K562 (cell line): Measurements from ENCODE around the gene TRIM71. TPM values are rescaled to one million over a fixed set of nuclear protein-coding genes. Genes with fewer than 3 reads are reported as not detected.

Experiments used
- ATAC-seq: fragments of 200-7000 bp; cut with Tn5 transposase; 3 replicates; pipeline ENCODE4 v1.9.1; 2020; ENCODE audit warnings: moderate library complexity
- BruUV-seq: library from RNA; stranded (reverse); fragments of 400-500 nt; replicated peaks from 2 replicates; lab custom pipeline; 2021; lab: Mats Ljungman, UMichigan
- CTCF ChIA-PET: fragments of 300-600 bp; formaldehyde crosslinking; extraction: SDS; loops from one replicate; lab custom pipeline; 2021; ENCODE audit warnings: low intra/inter-chr PET ratio; lab: Yijun Ruan, JAX
- POLR2A ChIA-PET: fragments of 300-600, 350-650 bp; sonication (Branson Sonifier 250); formaldehyde crosslinking; extraction: SDS; loops from one replicate; lab custom pipeline; 2021; ENCODE audit warnings: antibody characterized with exemption, inconsistent platforms; lab: Yijun Ruan, JAX
- DNase-seq, 4 experiments: peaks; one replicate each; pipeline versions ENCODE4 v3.0.0 to v3.0.0-alpha.2; 2011 to 2018; ENCODE audit warnings: low spot score in 3 of 4, mixed read lengths in 3 of 4; ENCODE audit errors: extremely low read depth in 1 of 4
- FAIRE-seq: peaks from 2 replicates; lab custom pipeline; 2011; peaks lifted over from hg19 to GRCh38; lab: Jason Lieb, UNC
- H2AFZ ChIP-seq: 2 replicates; pipeline ENCODE4 v1.6.0; 2011; ENCODE audit warnings: low read depth, low read length, control low read depth, inconsistent platforms
- H3K27ac ChIP-seq: fragments of 200-600 bp; 3 replicates; pipeline ENCODE4 v1.8.0; 2011; ENCODE audit warnings: low read depth, mild to moderate bottlenecking, control low read depth, inconsistent platforms, low read length, moderate library complexity, mixed read lengths; ENCODE audit errors: extremely low read depth
- H3K27me3 ChIP-seq, 2 experiments: fragments of 300-600 bp in 1 of 2; 2 replicates in 1 of 2; 3 replicates in 1 of 2; pipeline versions ENCODE4 v1.6.0 to v1.8.0; 2011; ENCODE audit warnings: inconsistent platforms in 2 of 2, low read length in 2 of 2, mild to moderate bottlenecking in 1 of 2, mixed read lengths in 1 of 2, moderate library complexity in 1 of 2; ENCODE audit not compliant: control insufficient read depth in 2 of 2, insufficient read depth in 2 of 2
- H3K36me3 ChIP-seq: fragments of 300-600 bp; 3 replicates; pipeline ENCODE4 v1.8.0; 2011; ENCODE audit warnings: mild to moderate bottlenecking, low read length, inconsistent platforms; ENCODE audit not compliant: control insufficient read depth, insufficient read depth
- H3K4me1 ChIP-seq, 2 experiments: fragments of 200-600 bp in 1 of 2; replicated peaks in 1 of 2; 2 replicates in 1 of 2; 3 replicates in 1 of 2; pipeline versions ENCODE4 v1.5.1 to v1.8.0; 2011; ENCODE audit warnings: inconsistent platforms in 2 of 2, low read length in 2 of 2, mild to moderate bottlenecking in 1 of 2, mixed read lengths in 1 of 2, moderate library complexity in 1 of 2; ENCODE audit not compliant: control insufficient read depth in 2 of 2, insufficient read depth in 2 of 2
- H3K4me2 ChIP-seq: 2 replicates; pipeline ENCODE4 v1.6.1; 2011; ENCODE audit warnings: low read length, control low read depth, inconsistent platforms, mixed read lengths; ENCODE audit not compliant: insufficient read depth
- H3K4me3 ChIP-seq: fragments of 200-600 bp; sonication (generic), shearing (Covaris generic); 2 replicates; pipeline ENCODE4 v1.5.1; 2016; ENCODE audit warnings: control low read depth, inconsistent platforms
- H3K79me2 ChIP-seq: fragments of 200-600 bp; 3 replicates; pipeline ENCODE4 v1.8.0; 2011; ENCODE audit warnings: low read length, inconsistent platforms; ENCODE audit not compliant: control insufficient read depth, insufficient read depth
- H3K9ac ChIP-seq, 2 experiments: 2 replicates each; pipeline versions ENCODE4 v1.6.0 to v1.6.1; 2011; ENCODE audit warnings: low read depth in 2 of 2, low read length in 2 of 2, control low read depth in 1 of 2, inconsistent platforms in 1 of 2, mild to moderate bottlenecking in 1 of 2, mixed read lengths in 1 of 2; ENCODE audit not compliant: insufficient read depth in 1 of 2
- H3K9me1 ChIP-seq: one replicate; pipeline ENCODE4 v1.6.0; 2011; ENCODE audit warnings: inconsistent platforms, mild to moderate bottlenecking, low read length, moderate library complexity; ENCODE audit not compliant: control insufficient read depth, insufficient read depth
- H3K9me3 ChIP-seq: replicated peaks from 2 replicates; pipeline ENCODE4 v1.5.1; 2011; ENCODE audit warnings: low read depth, low read length, inconsistent platforms; ENCODE audit not compliant: control insufficient read depth, insufficient read depth
- H4K20me1 ChIP-seq: replicated peaks from 2 replicates; pipeline ENCODE4 v1.6.1; 2011; ENCODE audit warnings: low read length, inconsistent platforms, mixed read lengths; ENCODE audit not compliant: control insufficient read depth, insufficient read depth
- ARHGAP35 ChIP-seq: fragments of 450-650 bp; IDR thresholded peaks from 2 replicates; pipeline ENCODE4 v1.6.1; 2018; ENCODE audit not compliant: partially characterized antibody
- CREB3 ChIP-seq: fragments of 450-650 bp; conservative IDR thresholded peaks from 2 replicates; pipeline ENCODE4 v1.6.1; 2016; ENCODE audit warnings: missing genetic modification characterization, low read depth, mild to moderate bottlenecking, missing compliant biosample characterization, moderate library complexity
- HMG20B ChIP-seq: fragments of 250-450 bp; sonication (Bioruptor Pico); IDR thresholded peaks from 2 replicates; pipeline ENCODE4 v1.5.0; 2021; ENCODE audit warnings: mild to moderate bottlenecking
- KLF6 ChIP-seq: fragments of 250-450 bp; sonication (Bioruptor Pico); IDR thresholded peaks from 2 replicates; pipeline ENCODE4 v1.4.0; 2020; ENCODE audit warnings: mild to moderate bottlenecking, moderate library complexity, borderline replicate concordance
- MTA1 ChIP-seq: fragments of 450-650 bp; IDR thresholded peaks from 2 replicates; pipeline ENCODE4 v1.6.1; 2017; ENCODE audit warnings: borderline replicate concordance
- PCBP1 ChIP-seq: fragments of 200-400 bp; formaldehyde crosslinking; IDR thresholded peaks from 2 replicates; pipeline ENCODE4 v1.6.1; 2018; ENCODE audit warnings: mild to moderate bottlenecking, low read depth, low read length; ENCODE audit not compliant: poor library complexity, severe bottlenecking
- PML ChIP-seq: IDR thresholded peaks from 2 replicates; pipeline ENCODE4 v1.6.1; 2012; ENCODE audit warnings: low read length, inconsistent platforms
- PRPF4 ChIP-seq: fragments of 200-400 bp; formaldehyde crosslinking; IDR thresholded peaks from one replicate; pipeline ENCODE4 v1.6.1; 2017; ENCODE audit warnings: low read length, low read depth, mild to moderate bottlenecking; ENCODE audit not compliant: insufficient read depth, poor library complexity, severe bottlenecking
- ZNF133 ChIP-seq: fragments of 250-450 bp; sonication (Bioruptor Pico); IDR thresholded peaks from 2 replicates; pipeline ENCODE4 v1.4.0; 2020; ENCODE audit warnings: mild to moderate bottlenecking
- ZNF174 ChIP-seq: fragments of 250-450 bp; sonication (Bioruptor Pico); IDR thresholded peaks from 2 replicates; pipeline ENCODE4 v1.4.0; 2020; ENCODE audit warnings: mild to moderate bottlenecking
- ZNF766 ChIP-seq: fragments of 200-800 bp; sonication (Bioruptor generic); conservative IDR thresholded peaks from 2 replicates; pipeline ENCODE4 v1.6.1; 2016; ENCODE audit warnings: missing genetic modification characterization, missing compliant biosample characterization
- ZSCAN32 ChIP-seq: fragments of 450-650 bp; formaldehyde crosslinking; IDR thresholded peaks from 2 replicates; pipeline ENCODE4 v1.4.0; 2020; ENCODE audit warnings: mild to moderate bottlenecking, moderate library complexity
- WGBS: fragments of 100-300 bp; shearing (Covaris generic); methylation state at CpG from one replicate; pipeline ENCODE4 v1.1.6; 2016; ENCODE audit warnings: low coverage, mixed read lengths; ENCODE audit not compliant: insufficient coverage; ENCODE audit errors: missing lambda C conversion rate; 5-methylcytosine and 5-hydroxymethylcytosine counted together
- in situ Hi-C: fragments of 300-500 bp; cut with MboI; formaldehyde crosslinking; loops from 4 replicates; pipeline ENCODE4 v1.15.0; 2018; ENCODE audit warnings: inconsistent platforms, mixed read lengths
- intact Hi-C: fragments of 100-400 bp; cut with micrococcal nuclease; formaldehyde crosslinking; loops from 2 replicates; pipeline ENCODE4 v1.14.2; 2022
- polyA plus RNA-seq, 8 experiments: library from polyadenylated mRNA; depleted of rRNA in 4 of 8; stranded (reverse) in 5 of 8; unstranded in 3 of 8; fragments of >200 nt; fragmentation: Nextera tagmentation in 2 of 8; fragmentation: Illumina TruSeq in 1 of 8; extraction: Ambion mirVana in 2 of 8; extraction: Trizol in 1 of 8; gene quantifications; 2 replicates each; pipeline versions ENCODE4 v1.2.1 to v1.2.3, GENCODE V29; 2011 to 2014; ENCODE audit warnings: inconsistent platforms in 1 of 8, missing spikeins in 1 of 8
- total RNA-seq, 7 experiments: library from RNA; depleted of rRNA in 6 of 7; stranded (reverse); fragments of >200 nt in 6 of 7; fragmentation: Illumina TruSeq in 2 of 7; extraction: Trizol in 2 of 7; gene quantifications; 2 replicates each; pipeline versions ENCODE4 v1.2.1 to v1.2.3, GENCODE V29; 2011 to 2021; ENCODE audit warnings: low replicate concordance in 1 of 7

TRIM71 gene
- total and polyA plus RNA-seq, 9 of the 15 experiments (the other 6 are each of a cell fraction or from before 2014, with no cell fraction given): 0.04 to 0.11 TPM; not detected in 7

GRCh38 chr3:32856901-32857507, 39.2 kb downstream of the TRIM71 start:
- Histone ChIP-seq H4K20me1 (no peaks in the 10 kb centered on the region), H3K27me3 (peaks cover 15 to 45% of the 10 kb centered on the region in 2 experiments), H3K9me3 (no peaks in the 10 kb centered on the region), H3K9me1 (no peaks in the 10 kb centered on the region), H3K36me3 (no peaks in the 10 kb centered on the region), H2AFZ (no peak overlapping the region), H3K4me1 (no peaks in the 10 kb centered on the region), H3K4me3 (no peak overlapping the region), H3K9ac (no peak overlapping the region), H3K4me2 (no peak overlapping the region), H3K27ac (no peak overlapping the region), H3K79me2 (no peaks in the 10 kb centered on the region)
- ATAC-seq: no peak
- 4% methylated on average over 6 of the region's 6 CpGs for WGBS
- FAIRE-seq: no peak
- BruUV-seq: no TSS peak
- intact Hi-C loops: no loop called here
- POLR2A ChIA-PET: interaction anchor here (0.6 to 1.1 kb wide), 2 partner anchors 8 to 344 kb away, joined by 3 to 4 read pairs; no protein-coding TSS in a partner anchor
- in situ Hi-C loops: no loop called here
- CTCF ChIA-PET: no interaction called here
- TF ChIP-seq ZNF133 (CRISPR knock-in tag): no peak
- no peak for TF ChIP-seq ZSCAN32
- TF ChIP-seq PML: no peak
- TF ChIP-seq ZNF766 (CRISPR knock-in tag): no peak
- TF ChIP-seq ZNF174 (CRISPR knock-in tag): no peak
- no peak for TF ChIP-seq KLF6 (CRISPR knock-in tag)
- no peak for TF ChIP-seq ARHGAP35
- TF ChIP-seq MTA1: no peak
- TF ChIP-seq HMG20B (CRISPR knock-in tag): no peak
- TF ChIP-seq PCBP1: no peak
- TF ChIP-seq CREB3: no peak
- TF ChIP-seq PRPF4: no peak
- DNase-seq: no peak
